NCI-H2107 treated with DMSO at 0.1 percent for 48 hours (cell line): Measurements from ENCODE around the gene F8.
"Not testable (repeated sequence)": the region's sequence is repeated elsewhere in the genome, so short reads cannot be mapped to it uniquely, and the experiment has no call there.

Experiments used
- DNase-seq: peaks from one replicate; lab custom pipeline; 2025; ENCODE audit not compliant: unreplicated experiment; lab: John Stamatoyannopoulos, UW

The F8 gene

GRCh38 chrX:154885549-154885948 lies 137.0 kb downstream of the F8 start:
- DNase-seq = not testable (repeated sequence)

GRCh38 chrX:154885057-154885456 lies 137.5 kb downstream of the F8 start:
- DNase-seq = not testable (repeated sequence)

- DNase-seq = not testable (repeated sequence)
These were observed 138.5 kb downstream of the F8 start for GRCh38 chrX:154884069-154884468.

- no peak for DNase-seq
These were observed 149.2 kb downstream of the F8 start for GRCh38 chrX:154873329-154873728.

- DNase-seq = not testable (repeated sequence)
These were observed 154.0 kb downstream of the F8 start for GRCh38 chrX:154868522-154868921.

- no peak for DNase-seq
These were observed 167.3 kb downstream of the F8 start for GRCh38 chrX:154855256-154855655.

- no peak for DNase-seq
These were observed 171.4 kb downstream of the F8 start for GRCh38 chrX:154850957-154851611.

- peak; percentile 61 for DNase-seq
These were observed 181.7 kb downstream of the F8 start for GRCh38 chrX:154840856-154841255.

GRCh38 chrX:154836163-154836562 lies 186.4 kb downstream of the F8 start:
- DNase-seq = no peak

- DNase-seq = no peak
These were observed 188.0 kb downstream of the F8 start, which contains the start of gene SMIM9 for GRCh38 chrX:154834562-154834961. TSS of gene SMIM9 (minus strand) at chrX:154834662. CDS start at chrX:154830856, 3,806 bp downstream.

- DNase-seq = no peak
These were observed 188.7 kb downstream of the F8 start for GRCh38 chrX:154833746-154834274.

GRCh38 chrX:154829926-154830442 lies 192.5 kb downstream of the F8 start:
- no peak for DNase-seq

GRCh38 chrX:154829134-154829533 lies 193.4 kb downstream of the F8 start:
- no peak for DNase-seq

- no peak for DNase-seq
These were observed 194.5 kb downstream of the F8 start for GRCh38 chrX:154828016-154828408.

- DNase-seq = no peak
These were observed 195.1 kb downstream of the F8 start for GRCh38 chrX:154827194-154828015.

GRCh38 chrX:154825586-154825985 lies 196.9 kb downstream of the F8 start:
- not testable (repeated sequence) for DNase-seq

GRCh38 chrX:154824638-154825037 lies 197.9 kb downstream of the F8 start:
- DNase-seq = no peak

GRCh38 chrX:154822029-154822428 lies 200.5 kb downstream of the F8 start:
- no peak for DNase-seq

GRCh38 chrX:154821523-154821922 lies 201.0 kb downstream of the F8 start:
- DNase-seq = no peak

- no peak for DNase-seq
These were observed 202.7 kb downstream of the F8 start for GRCh38 chrX:154819771-154820341.
